SK-N-SH treated with all-trans-retinoic acid at 6 μM for 48 hours (cell line): ENCODE data around the gene MCCD1.
"Not testable (repeated sequence)": the region's sequence is repeated elsewhere in the genome, so short reads cannot be mapped to it uniquely, and the experiment has no call there.

Experiments
- ATAC-seq: fragments of 200-7000 bp; cut with Tn5 transposase; 3 replicates; pipeline ENCODE4 v1.9.1; 2020; ENCODE audit warnings: mild to moderate bottlenecking, moderate library complexity
- CREB5 ChIP-seq: fragments of 250-450 bp; sonication (Bioruptor Pico); IDR thresholded peaks from 2 replicates; pipeline ENCODE4 v1.5.1; 2020; ENCODE audit warnings: low read depth, mild to moderate bottlenecking, moderate library complexity
- CSDC2 ChIP-seq: fragments of 250-450 bp; sonication (Bioruptor Pico); IDR thresholded peaks from 2 replicates; pipeline ENCODE4 v1.5.0; 2020; ENCODE audit warnings: mild to moderate bottlenecking, moderate library complexity
- CSRNP3 ChIP-seq: fragments of 250-450 bp; sonication (Bioruptor Pico); IDR thresholded peaks from 2 replicates; pipeline ENCODE4 v1.5.1; 2021; ENCODE audit warnings: mild to moderate bottlenecking, moderate library complexity
- ESRRG ChIP-seq: fragments of 250-450 bp; sonication (Bioruptor Pico); IDR thresholded peaks from 2 replicates; pipeline ENCODE4 v1.6.1; 2021; ENCODE audit warnings: mild to moderate bottlenecking
- GLIS3 ChIP-seq: fragments of 250-450 bp; sonication (Bioruptor Pico); IDR thresholded peaks from 2 replicates; pipeline ENCODE4 v1.5.0; 2020; ENCODE audit warnings: mild to moderate bottlenecking, moderate library complexity
- ISL1 ChIP-seq: fragments of 250-450 bp; sonication (Bioruptor Pico); IDR thresholded peaks from 2 replicates; pipeline ENCODE4 v2.1.2; 2022; ENCODE audit warnings: mild to moderate bottlenecking, moderate library complexity
- OSR1 ChIP-seq: fragments of 250-450 bp; sonication (Bioruptor Pico); IDR thresholded peaks from 2 replicates; pipeline ENCODE4 v1.8.0; 2022; ENCODE audit warnings: moderate library complexity, mild to moderate bottlenecking, inconsistent platforms
- PATZ1 ChIP-seq: fragments of 250-450 bp; sonication (Bioruptor Pico); IDR thresholded peaks from 2 replicates; pipeline ENCODE4 v1.8.0; 2020; ENCODE audit warnings: mild to moderate bottlenecking, moderate library complexity, borderline replicate concordance
- POU6F1 ChIP-seq: fragments of 250-450 bp; sonication (Bioruptor Pico); IDR thresholded peaks from 2 replicates; pipeline ENCODE4 v1.8.0; 2021; ENCODE audit warnings: low read depth, mild to moderate bottlenecking, moderate library complexity, borderline replicate concordance
- PPARA ChIP-seq: fragments of 250-450 bp; sonication (Bioruptor Pico); IDR thresholded peaks from 2 replicates; pipeline ENCODE4 v1.5.0; 2020; ENCODE audit warnings: mild to moderate bottlenecking, borderline replicate concordance
- RARB ChIP-seq: fragments of 250-450 bp; sonication (Bioruptor Pico); IDR thresholded peaks from 2 replicates; pipeline ENCODE4 v1.8.0; 2021; ENCODE audit warnings: mild to moderate bottlenecking, moderate library complexity
- SNAI2 ChIP-seq: fragments of 250-450 bp; sonication (Bioruptor Pico); IDR thresholded peaks from 2 replicates; pipeline ENCODE4 v1.5.0; 2020; ENCODE audit warnings: mild to moderate bottlenecking, moderate library complexity
- TCF4 ChIP-seq: fragments of 250-450 bp; sonication (Bioruptor Pico); IDR thresholded peaks from 2 replicates; pipeline ENCODE4 v1.8.0; 2021; ENCODE audit warnings: mild to moderate bottlenecking, moderate library complexity, borderline replicate concordance
- TOX ChIP-seq: fragments of 250-450 bp; sonication (Bioruptor Pico); IDR thresholded peaks from 2 replicates; pipeline ENCODE4 v1.8.0; 2021; ENCODE audit warnings: mild to moderate bottlenecking, moderate library complexity, borderline replicate concordance
- TSHZ2 ChIP-seq: fragments of 250-450 bp; sonication (Bioruptor Pico); IDR thresholded peaks from 2 replicates; pipeline ENCODE4 v1.5.0; 2020; ENCODE audit warnings: mild to moderate bottlenecking, moderate library complexity
- ZC3H10 ChIP-seq: fragments of 250-450 bp; sonication (Bioruptor Pico); IDR thresholded peaks from 2 replicates; pipeline ENCODE4 v1.5.1; 2021; ENCODE audit warnings: mild to moderate bottlenecking, moderate library complexity
- ZFP3 ChIP-seq: fragments of 250-450 bp; sonication (Bioruptor Pico); IDR thresholded peaks from 2 replicates; pipeline ENCODE4 v1.5.0; 2020; ENCODE audit warnings: mild to moderate bottlenecking, moderate library complexity
- ZFP30 ChIP-seq: fragments of 450-650 bp; formaldehyde crosslinking; IDR thresholded peaks from 2 replicates; pipeline ENCODE4 v1.5.0; 2022; ENCODE audit warnings: mild to moderate bottlenecking, moderate library complexity
- ZNF565 ChIP-seq: fragments of 450-650 bp; formaldehyde crosslinking; conservative IDR thresholded peaks from 2 replicates; pipeline ENCODE4 v1.5.0; 2020; ENCODE audit warnings: low read depth, mild to moderate bottlenecking, moderate library complexity
- ZNF70 ChIP-seq: fragments of 450-650 bp; formaldehyde crosslinking; IDR thresholded peaks from 2 replicates; pipeline ENCODE4 v1.5.0; 2020; ENCODE audit warnings: mild to moderate bottlenecking, moderate library complexity
- ZNF8 ChIP-seq: fragments of 450-650 bp; formaldehyde crosslinking; IDR thresholded peaks from 2 replicates; pipeline ENCODE4 v1.5.0; 2020; ENCODE audit warnings: mild to moderate bottlenecking, moderate library complexity

The MCCD1 gene

GRCh38 chr6:31480574-31480973 lies 48.2 kb upstream of the MCCD1 start:
- TF ChIP-seq ZFP30 (no peak), GLIS3 (CRISPR knock-in tag) (no peak), SNAI2 (CRISPR knock-in tag) (no peak), ZNF70 (CRISPR knock-in tag) (no peak), POU6F1 (CRISPR knock-in tag) (no peak), ZNF565 (CRISPR knock-in tag) (no peak), ESRRG (CRISPR knock-in tag) (no peak), RARB (CRISPR knock-in tag) (no peak)
- no peak for ATAC-seq

GRCh38 chr6:31483392-31483791 lies 45.4 kb upstream of the MCCD1 start:
- no peak for ATAC-seq

GRCh38 chr6:31485055-31485454 lies 43.7 kb upstream of the MCCD1 start:
- no peak for TF ChIP-seq TSHZ2 (CRISPR knock-in tag)
- TF ChIP-seq ZFP30, result no peak
- no peak for TF ChIP-seq PATZ1
- no peak for TF ChIP-seq ZNF565 (CRISPR knock-in tag)
- TF ChIP-seq ZFP3 (CRISPR knock-in tag), result no peak
- no peak for TF ChIP-seq TOX (CRISPR knock-in tag)
- TF ChIP-seq SNAI2 (CRISPR knock-in tag), result no peak
- no peak for TF ChIP-seq ZC3H10 (CRISPR knock-in tag)
- TF ChIP-seq CREB5 (CRISPR knock-in tag), result no peak
- TF ChIP-seq, all 23 proteins: peak for 0
- no peak for ATAC-seq

More at GRCh38 chr6:31483392-31483791, 45.4 kb upstream of the MCCD1 start:
- no peak for TF ChIP-seq SNAI2 (CRISPR knock-in tag)
- TF ChIP-seq OSR1 (CRISPR knock-in tag), result no peak
- TF ChIP-seq TCF4, result no peak
- TF ChIP-seq ZNF70 (CRISPR knock-in tag), result no peak
- no peak for TF ChIP-seq ZNF565 (CRISPR knock-in tag)
- no peak for TF ChIP-seq CSRNP3 (CRISPR knock-in tag)
- no peak for TF ChIP-seq ISL1 (CRISPR knock-in tag)
- no peak for TF ChIP-seq PPARA (CRISPR knock-in tag)
- no peak for TF ChIP-seq ZNF8 (CRISPR knock-in tag)
- TF ChIP-seq CSDC2 (CRISPR knock-in tag), result no peak
- no peak for TF ChIP-seq CREB5 (CRISPR knock-in tag)
- TF ChIP-seq TSHZ2 (CRISPR knock-in tag), result no peak

GRCh38 chr6:31486065-31486837 lies 42.5 kb upstream of the MCCD1 start:
- peak; percentile 65; the same call in 2 of the 3 replicates for ATAC-seq

- not testable (repeated sequence) for ATAC-seq
Measured at GRCh38 chr6:31487674-31488073, 41.1 kb upstream of the MCCD1 start.
